Fibroblast of the aortic adventitia (primary cell): ENCODE data around the gene BORA. TPM values are rescaled to one million over a fixed set of nuclear protein-coding genes. Genes with fewer than 3 reads are reported as not detected.

Experiments used
- DNase-seq: peaks from one replicate; pipeline ENCODE4 v3.0.0-alpha.2; 2010; ENCODE audit warnings: low read depth
- H3K4me3 ChIP-seq: 2 replicates; pipeline ENCODE4 v1.5.1; 2011; ENCODE audit warnings: low read depth, mild to moderate bottlenecking, control low read depth, low read length, moderate library complexity
- CTCF ChIP-seq: IDR thresholded peaks from 2 replicates; pipeline ENCODE4 v1.5.1; 2011; ENCODE audit warnings: mild to moderate bottlenecking, low read length, control low read depth, inconsistent platforms; ENCODE audit not compliant: insufficient read depth
- total RNA-seq: library from RNA; depleted of rRNA; stranded (reverse); fragments of >200 nt; gene quantifications from 2 replicates; pipeline ENCODE4 v1.2.3, GENCODE V29; 2012; ENCODE audit warnings: low replicate concordance

The BORA gene
- total RNA-seq, 1 donor, result 7.0 TPM

GRCh38 chr13:72726726-72727416 lies 852 bp upstream of the BORA start:
- DNase-seq, result peak; percentile 10
- peak overlapping the region; percentile 98 for H3K4me3 ChIP-seq
- TF ChIP-seq CTCF, result no peak

- DNase-seq, result no peak
- TF ChIP-seq CTCF, result no peak
- peak overlapping the region; percentile 98 for H3K4me3 ChIP-seq
Observed at GRCh38 chr13:72728290-72728605, 525 bp downstream of the BORA start.

- H3K4me3 ChIP-seq, result no peak overlapping the region
- no peak for TF ChIP-seq CTCF
- no peak for DNase-seq
Observed at GRCh38 chr13:72737033-72737432, 9.3 kb downstream of the BORA start.

- no peak overlapping the region for H3K4me3 ChIP-seq
- DNase-seq, result no peak
- no peak for TF ChIP-seq CTCF
Observed at GRCh38 chr13:72740015-72740414, 12.3 kb downstream of the BORA start.

GRCh38 chr13:72745260-72745659 lies 17.5 kb downstream of the BORA start:
- H3K4me3 ChIP-seq, result no peak overlapping the region
- TF ChIP-seq CTCF, result no peak
- DNase-seq, result no peak

GRCh38 chr13:72751220-72751619 lies 23.5 kb downstream of the BORA start:
- no peak for TF ChIP-seq CTCF
- H3K4me3 ChIP-seq, result no peak overlapping the region
- DNase-seq, result no peak

- no peak for DNase-seq
- no peak for TF ChIP-seq CTCF
- H3K4me3 ChIP-seq, result no peak overlapping the region
Observed at GRCh38 chr13:72754111-72754510, 26.4 kb downstream of the BORA start.
